H1 (cell line): Measurements from ENCODE around the gene KCNQ2.
"Not testable (repeated sequence)": the region's sequence is repeated elsewhere in the genome, so short reads cannot be mapped to it uniquely, and the experiment has no call there.

Source experiments
- BCL11A ChIP-seq, 2 experiments: IDR thresholded peaks; one replicate each; pipeline ENCODE4 v1.6.1; 2011; ENCODE audit warnings: low read depth in 2 of 2, low read length in 2 of 2, mild to moderate bottlenecking in 2 of 2
- CTCF ChIP-seq, 3 experiments: IDR thresholded peaks; 1 replicate in 2 of 3; 2 replicates in 1 of 3; pipeline versions ENCODE4 v1.5.1 to v1.6.1; 2011; ENCODE audit warnings: low read length in 3 of 3, mild to moderate bottlenecking in 3 of 3, inconsistent platforms in 2 of 3, low read depth in 1 of 3, moderate library complexity in 1 of 3; ENCODE audit not compliant: insufficient read depth in 1 of 3; ENCODE audit errors: control extremely low read depth in 1 of 3
- POLR2A ChIP-seq, 2 experiments: IDR thresholded peaks; 1 replicate in 1 of 2; 2 replicates in 1 of 2; pipeline ENCODE4 v1.6.1; 2011; ENCODE audit warnings: low read depth in 2 of 2, low read length in 2 of 2, mild to moderate bottlenecking in 2 of 2; ENCODE audit errors: control extremely low read depth in 1 of 2
- TAF1 ChIP-seq: IDR thresholded peaks from 2 replicates; pipeline ENCODE4 v1.6.1; 2011; ENCODE audit warnings: mild to moderate bottlenecking, low read depth, low read length
- YY1 ChIP-seq: IDR thresholded peaks from 2 replicates; pipeline ENCODE4 v1.6.1; 2011; ENCODE audit warnings: low read depth, mild to moderate bottlenecking, low read length

DNA sequence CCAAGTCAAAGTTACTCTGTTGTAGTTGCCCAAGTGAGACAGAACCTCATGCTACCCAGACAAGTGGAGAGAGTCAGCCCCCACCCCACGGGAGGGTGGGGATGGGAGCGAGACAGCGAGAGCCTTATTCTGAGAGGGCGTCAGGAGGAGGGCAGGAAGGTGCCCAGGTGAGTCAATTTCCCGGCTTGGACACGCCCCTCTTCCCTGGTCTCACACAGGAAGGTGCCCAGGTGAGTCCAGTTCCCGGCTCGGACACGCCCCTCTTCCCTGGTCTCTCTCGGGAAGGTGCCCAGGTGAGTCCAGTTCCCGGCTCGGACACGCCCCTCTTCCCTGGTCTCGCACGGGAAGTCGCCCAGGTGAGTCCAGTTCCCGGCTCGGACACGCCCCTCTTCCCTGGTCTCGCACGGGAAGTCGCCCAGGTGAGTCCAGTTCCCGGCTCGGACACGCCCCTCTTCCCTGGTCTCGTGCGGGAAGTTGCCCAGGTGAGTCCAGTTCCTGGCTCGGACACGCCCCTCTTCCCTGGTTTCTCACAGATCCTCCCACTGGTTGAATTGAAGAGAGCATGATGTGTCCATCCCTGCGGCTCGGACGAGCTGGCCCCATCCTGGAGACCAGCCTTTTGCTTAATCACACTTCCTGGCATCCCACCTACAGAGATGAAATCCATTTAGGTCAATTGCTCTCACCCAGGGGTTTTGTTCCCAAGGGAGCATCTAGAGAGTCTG is 7.4 kb upstream of the KCNQ2 start:
- TF ChIP-seq POLR2A (IDR thresholded peaks at IDR 0.05; ENCODE audit: control extremely low read depth in 1 of 2, low read depth in 2 of 2, low read length in 2 of 2); YY1; BCL11A (IDR thresholded peaks at IDR 0.05; ENCODE audit: low read depth in 2 of 2, low read length in 2 of 2); TAF1; CTCF (IDR thresholded peaks at IDR 0.05; ENCODE audit: control extremely low read depth in 1 of 3, insufficient read depth in 1 of 3, low read depth in 1 of 3, low read length in 3 of 3): not testable (repeated sequence)
